GM12878 (cell line): Measurements from ENCODE around the gene RFC3. TPM values are rescaled to one million over a fixed set of nuclear protein-coding genes. Genes with fewer than 3 reads are reported as not detected.

Source experiments
- ATAC-seq: fragments of 200-7000 bp; cut with Tn5 transposase; 3 replicates; pipeline ENCODE4 v1.9.1; 2020; ENCODE audit warnings: mild to moderate bottlenecking, moderate library complexity
- BruUV-seq: library from RNA; stranded (reverse); fragments of 400-500 nt; replicated peaks from 2 replicates; lab custom pipeline; 2021; lab: Mats Ljungman, UMichigan
- CTCF ChIA-PET: fragments of 300-600 bp; sonication (Branson Sonifier 250); formaldehyde crosslinking; extraction: SDS; loops from one replicate; lab custom pipeline; 2021; ENCODE audit warnings: inconsistent platforms; lab: Yijun Ruan, JAX
- POLR2A ChIA-PET: fragments of 350-600 bp; formaldehyde crosslinking; extraction: SDS; loops from one replicate; lab custom pipeline; 2021; ENCODE audit warnings: inconsistent platforms; lab: Charles Lee
- RAD21 ChIA-PET: fragments of 300-600 bp; sonication (Branson Sonifier 250); formaldehyde crosslinking; loops from one replicate; lab custom pipeline; 2023; ENCODE audit warnings: antibody characterized with exemption; ENCODE audit not compliant: unreplicated experiment; lab: Charles Lee
- SMC1A ChIA-PET: fragments of 300-600 bp; sonication (Branson Sonifier 250); formaldehyde crosslinking; loops from one replicate; lab custom pipeline; 2023; ENCODE audit not compliant: unreplicated experiment, uncharacterized antibody; lab: Charles Lee
- DNase-seq: peaks from one replicate; pipeline ENCODE4 v3.0.0-alpha.2; 2011; ENCODE audit warnings: low read depth, low spot score
- FAIRE-seq: peaks from 3 replicates; lab custom pipeline; 2011; peaks lifted over from hg19 to GRCh38; lab: Jason Lieb, UNC
- H2AFZ ChIP-seq: 2 replicates; pipeline ENCODE4 v1.6.0; 2011; ENCODE audit warnings: low read depth, low read length, control low read depth; ENCODE audit not compliant: control insufficient read depth
- H3K27ac ChIP-seq: 2 replicates; pipeline ENCODE4 v1.5.1; 2011; ENCODE audit warnings: control low read depth; ENCODE audit not compliant: control insufficient read depth, insufficient read depth
- H3K27me3 ChIP-seq, 2 experiments: replicated peaks in 1 of 2; 2 replicates each; pipeline versions ENCODE4 v1.6.0 to v1.6.1; 2011; ENCODE audit warnings: low read length in 1 of 2; ENCODE audit not compliant: control insufficient read depth in 2 of 2, insufficient read depth in 2 of 2
- H3K36me3 ChIP-seq, 2 experiments: 2 replicates each; pipeline ENCODE4 v1.5.1; 2011; ENCODE audit warnings: low read length in 1 of 2; ENCODE audit not compliant: control insufficient read depth in 2 of 2, insufficient read depth in 2 of 2
- H3K4me1 ChIP-seq: 2 replicates; pipeline ENCODE4 v1.6.1; 2011; ENCODE audit warnings: mild to moderate bottlenecking, low read length, moderate library complexity, mixed read lengths; ENCODE audit not compliant: control insufficient read depth, insufficient read depth
- H3K4me2 ChIP-seq: 2 replicates; pipeline ENCODE4 v1.6.0; 2011; ENCODE audit warnings: control low read depth; ENCODE audit not compliant: control insufficient read depth, insufficient read depth
- H3K4me3 ChIP-seq: fragments of 200-600 bp; sonication (generic); 2 replicates; pipeline ENCODE4 v1.5.1; 2016
- H3K79me2 ChIP-seq: 2 replicates; pipeline ENCODE4 v1.6.0; 2011; ENCODE audit warnings: low read length; ENCODE audit not compliant: control insufficient read depth, insufficient read depth
- H3K9ac ChIP-seq: 2 replicates; pipeline ENCODE4 v1.8.0; 2011; ENCODE audit warnings: low read length, control low read depth, mixed read lengths; ENCODE audit not compliant: control insufficient read depth, insufficient read depth
- H3K9me3 ChIP-seq: replicated peaks from 3 replicates; pipeline ENCODE4 v1.5.1; 2011; ENCODE audit warnings: mild to moderate bottlenecking, low read length; ENCODE audit not compliant: control insufficient read depth, insufficient read depth
- H4K20me1 ChIP-seq: 2 replicates; pipeline ENCODE4 v1.6.0; 2011; ENCODE audit not compliant: control insufficient read depth, insufficient read depth
- BACH1 ChIP-seq: fragments of 450-650 bp; IDR thresholded peaks from 2 replicates; pipeline ENCODE4 v1.6.1; 2017; ENCODE audit warnings: mild to moderate bottlenecking, borderline replicate concordance
- BMI1 ChIP-seq: fragments of 450-650 bp; IDR thresholded peaks from 2 replicates; pipeline ENCODE4 v1.6.1; 2016; ENCODE audit warnings: mild to moderate bottlenecking, moderate library complexity, borderline replicate concordance
- BRCA1 ChIP-seq: IDR thresholded peaks from 2 replicates; pipeline ENCODE4 v1.6.1; 2011; ENCODE audit warnings: low read depth, low read length, improper control_type of control experiment
- CBX3 ChIP-seq: fragments of 200-600 bp; sonication (generic); IDR thresholded peaks from 2 replicates; pipeline ENCODE4 v1.6.1; 2016; ENCODE audit warnings: low read depth, borderline replicate concordance
- CHD4 ChIP-seq: fragments of 200-600 bp; sonication (generic); IDR thresholded peaks from 2 replicates; pipeline ENCODE4 v1.6.1; 2016; ENCODE audit warnings: mild to moderate bottlenecking
- ESRRA ChIP-seq: IDR thresholded peaks from 2 replicates; pipeline ENCODE4 v1.6.1; 2012; ENCODE audit warnings: mild to moderate bottlenecking, low read length, improper control_type of control experiment
- HDAC2 ChIP-seq: fragments of 200-600 bp; sonication (generic); IDR thresholded peaks from 2 replicates; pipeline ENCODE4 v1.6.1; 2017
- HDGF ChIP-seq: fragments of 450-650 bp; IDR thresholded peaks from 2 replicates; pipeline ENCODE4 v1.6.1; 2016; ENCODE audit warnings: antibody characterized with exemption
- KLF5 ChIP-seq: fragments of 450-650 bp; IDR thresholded peaks from 2 replicates; pipeline ENCODE4 v1.6.1; 2014; ENCODE audit warnings: mild to moderate bottlenecking; ENCODE audit not compliant: partially characterized antibody
- MYB ChIP-seq: fragments of 150-350 bp; IDR thresholded peaks from 2 replicates; pipeline ENCODE4 v1.6.1; 2014; ENCODE audit warnings: mild to moderate bottlenecking, low read depth, low read length, borderline replicate concordance
- NBN ChIP-seq: fragments of 450-650 bp; IDR thresholded peaks from 2 replicates; pipeline ENCODE4 v1.6.1; 2016
- NR2F1 ChIP-seq: fragments of 450-650 bp; conservative IDR thresholded peaks from 2 replicates; pipeline ENCODE4 v1.6.1; 2017; ENCODE audit warnings: mild to moderate bottlenecking
- SIX5 ChIP-seq: IDR thresholded peaks from 2 replicates; pipeline ENCODE4 v1.6.1; 2011; ENCODE audit warnings: mild to moderate bottlenecking, low read depth, low read length, moderate library complexity; ENCODE audit not compliant: severe bottlenecking
- TCF12 ChIP-seq: IDR thresholded peaks from 2 replicates; pipeline ENCODE4 v1.6.1; 2011; ENCODE audit warnings: low read depth, mild to moderate bottlenecking, low read length
- TCF3 ChIP-seq: IDR thresholded peaks from 2 replicates; pipeline ENCODE4 v1.6.1; 2012; ENCODE audit warnings: low read depth, mild to moderate bottlenecking, low read length, borderline replicate concordance; ENCODE audit not compliant: insufficient read depth
- YBX1 ChIP-seq: fragments of 450-650 bp; IDR thresholded peaks from 2 replicates; pipeline ENCODE4 v1.6.1; 2016; ENCODE audit warnings: antibody characterized with exemption
- ZNF24 ChIP-seq: fragments of 450-650 bp; IDR thresholded peaks from 2 replicates; pipeline ENCODE4 v1.6.1; 2017; ENCODE audit warnings: antibody characterized with exemption, mild to moderate bottlenecking
- ZNF384 ChIP-seq: IDR thresholded peaks from 2 replicates; pipeline ENCODE4 v1.6.1; 2012; ENCODE audit warnings: low read depth, mild to moderate bottlenecking, low read length, improper control_type of control experiment, borderline replicate concordance
- WGBS: methylation state at CpG from one replicate; pipeline ENCODE4 v1.1.6; 2016; ENCODE audit warnings: low lambda C conversion rate; ENCODE audit not compliant: insufficient replicate concordance, insufficient coverage; ENCODE audit errors: missing lambda C conversion rate; 5-methylcytosine and 5-hydroxymethylcytosine counted together
- in situ Hi-C: fragments of 300-500 bp; cut with MboI; formaldehyde crosslinking; loops from 9 replicates; pipeline ENCODE4 v1.14.3; 2018; ENCODE audit warnings: mixed read lengths
- intact Hi-C: fragments of 100-400 bp; cut with micrococcal nuclease; formaldehyde crosslinking; loops from one replicate; pipeline ENCODE4 v1.14.2; 2022; ENCODE audit not compliant: unreplicated experiment
- polyA plus RNA-seq, 11 experiments: library from polyadenylated mRNA; depleted of rRNA in 4 of 11; unstranded in 6 of 11; stranded (reverse) in 5 of 11; fragments of >200 nt; fragmentation: Nextera tagmentation in 4 of 11; fragmentation: Illumina TruSeq in 1 of 11; extraction: Ambion mirVana in 4 of 11; extraction: Trizol in 1 of 11; gene quantifications; 1 replicate in 1 of 11; 2 replicates in 10 of 11; pipeline versions ENCODE4 v1.2.1 to v1.2.3, GENCODE V29; 2011 to 2016; ENCODE audit warnings: inconsistent platforms in 2 of 11, missing spikeins in 2 of 11, low read depth in 1 of 11
- total RNA-seq, 4 experiments: library from RNA; depleted of rRNA in 3 of 4; stranded (reverse); fragments of >200 nt in 3 of 4; fragmentation: Illumina TruSeq in 1 of 4; extraction: Trizol in 1 of 4; gene quantifications; 2 replicates each; pipeline versions ENCODE4 v1.2.1 to v1.2.3, GENCODE V29; 2013 to 2021
- TF ChIP-seq, protein P1 (sequence below): fragments of 450-650 bp; IDR thresholded peaks from 2 replicates; pipeline ENCODE4 v1.6.1; 2014; ENCODE audit warnings: mild to moderate bottlenecking

Gene RFC3
- total and polyA plus RNA-seq, 10 of the 15 experiments (the other 5 are each of a cell fraction or from before 2014, with no cell fraction given), result 57.6 to 98.9 (median 81.3) TPM

DNA sequence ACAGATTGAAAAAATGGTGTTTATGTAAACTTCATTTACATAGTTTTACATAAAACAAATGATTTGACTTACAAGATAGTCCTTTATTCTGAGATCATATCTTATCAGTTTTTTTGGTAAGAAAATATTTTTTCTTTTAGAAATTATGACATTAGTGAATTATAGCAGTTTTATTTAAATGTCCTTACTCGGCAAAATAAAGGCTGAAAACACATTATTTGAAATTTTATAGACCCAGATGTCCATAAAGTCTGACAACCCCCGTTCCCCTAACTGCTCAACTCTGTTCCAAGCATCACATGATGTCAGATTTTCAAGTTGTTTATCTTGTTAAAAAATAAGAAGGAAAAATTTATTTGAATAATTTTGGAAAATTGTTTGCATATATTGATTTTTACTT, 46.7 kb upstream of the RFC3 start:
- H2AFZ ChIP-seq, result no peak overlapping the region
- ChIA-PET RAD21 (no interaction called here), POLR2A (no interaction called here), SMC1A (interaction anchor here (1.7 kb wide), 1 partner anchor 39 kb away, joined by 4 read pairs; no protein-coding TSS in a partner anchor), CTCF (interaction anchor here (1.1 kb wide), 1 partner anchor 29 kb away, joined by 3 read pairs; no protein-coding TSS in a partner anchor)
- no peaks in the 10 kb centered on the region for H3K9me3 ChIP-seq
- in situ Hi-C loops (no loop called here), intact Hi-C loops (no loop called here)
- ATAC-seq (no peak), FAIRE-seq (no peak), DNase-seq (no peak)
- no peaks in the 10 kb centered on the region for H3K36me3 ChIP-seq
- TF ChIP-seq YBX1 (no peak), MYB (no peak), BACH1 (no peak), BRCA1 (no peak)
- no peaks in the 10 kb centered on the region for H3K27me3 ChIP-seq
- H3K79me2 ChIP-seq, result no peaks in the 10 kb centered on the region
- no peaks in the 10 kb centered on the region for H4K20me1 ChIP-seq
- no peak overlapping the region for H3K9ac ChIP-seq
- 50% methylated on average over 2 of the region's 2 CpGs for WGBS
- H3K27ac ChIP-seq, result no peak overlapping the region
- no peak overlapping the region for H3K4me2 ChIP-seq
- no peaks in the 10 kb centered on the region for H3K4me1 ChIP-seq
- no peak overlapping the region for H3K4me3 ChIP-seq
- BruUV-seq, result no TSS peak

DNA sequence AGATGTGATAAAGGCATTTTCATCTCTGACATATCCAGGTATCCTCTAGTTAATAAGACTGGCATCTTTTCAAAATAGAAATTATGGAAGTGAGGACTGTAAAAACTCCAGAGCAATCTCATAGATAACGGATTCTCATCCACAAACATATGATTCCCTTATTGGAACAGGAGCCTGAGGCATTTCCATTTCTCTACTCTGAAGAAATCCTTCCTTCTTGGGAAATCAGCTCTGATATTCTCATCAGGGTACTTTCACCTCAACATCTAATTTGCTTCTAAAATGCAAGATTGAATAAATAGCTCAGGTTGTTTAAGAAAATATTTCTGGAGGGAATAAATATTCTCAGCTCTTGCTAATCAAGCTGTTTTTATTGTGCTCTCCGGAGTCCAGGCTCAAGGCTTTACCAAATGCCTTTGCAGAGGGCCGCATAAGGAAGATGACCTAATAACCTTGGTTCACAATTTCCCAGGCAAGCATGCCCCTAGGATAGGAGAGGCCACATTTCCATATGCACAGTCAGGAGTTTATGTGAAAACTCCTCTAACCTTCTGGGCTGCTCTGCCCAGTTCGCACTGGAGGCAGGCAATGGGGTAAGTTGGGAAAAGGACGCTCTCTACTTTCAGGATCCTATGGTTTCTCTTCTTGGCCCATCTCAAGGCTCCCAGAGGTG, 44.0 kb upstream of the RFC3 start:
- BruUV-seq, result no TSS peak
- no peaks in the 10 kb centered on the region for H3K27me3 ChIP-seq
- in situ Hi-C loops (no loop called here), intact Hi-C loops (no loop called here)
- H3K36me3 ChIP-seq, result no peaks in the 10 kb centered on the region
- H3K27ac ChIP-seq, result no peak overlapping the region
- H3K9me3 ChIP-seq, result no peaks in the 10 kb centered on the region
- ATAC-seq, result no peak
- ChIA-PET CTCF (interaction anchor here (0.8 to 1.6 kb wide), 5 partner anchors 9 to 50 kb away, joined by 3 to 5 read pairs (median 3); no protein-coding TSS in a partner anchor), SMC1A (interaction anchor here (0.6 to 1.5 kb wide), 6 partner anchors 9 to 44 kb away, joined by 3 to 9 read pairs (median 4); no protein-coding TSS in a partner anchor), POLR2A (interaction anchor here (0.6 kb wide), 1 partner anchor 13 kb away, joined by 3 read pairs; no protein-coding TSS in a partner anchor), RAD21 (interaction anchor here (1.6 kb wide), 1 partner anchor 12 kb away, joined by 4 read pairs; no protein-coding TSS in a partner anchor)
- no peak for TF ChIP-seq TCF3
- no peak for TF ChIP-seq KLF5
- no peak for TF ChIP-seq ZNF384
- TF ChIP-seq BACH1, result no peak
- no peak for TF ChIP-seq NR2F1
- TF ChIP-seq ZNF24, result no peak
- TF ChIP-seq ESRRA, result no peak
- TF ChIP-seq, protein P1, sequence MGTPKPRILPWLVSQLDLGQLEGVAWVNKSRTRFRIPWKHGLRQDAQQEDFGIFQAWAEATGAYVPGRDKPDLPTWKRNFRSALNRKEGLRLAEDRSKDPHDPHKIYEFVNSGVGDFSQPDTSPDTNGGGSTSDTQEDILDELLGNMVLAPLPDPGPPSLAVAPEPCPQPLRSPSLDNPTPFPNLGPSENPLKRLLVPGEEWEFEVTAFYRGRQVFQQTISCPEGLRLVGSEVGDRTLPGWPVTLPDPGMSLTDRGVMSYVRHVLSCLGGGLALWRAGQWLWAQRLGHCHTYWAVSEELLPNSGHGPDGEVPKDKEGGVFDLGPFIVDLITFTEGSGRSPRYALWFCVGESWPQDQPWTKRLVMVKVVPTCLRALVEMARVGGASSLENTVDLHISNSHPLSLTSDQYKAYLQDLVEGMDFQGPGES, result no peak
- no peak for TF ChIP-seq SIX5
- TF ChIP-seq CBX3, result no peak
- TF ChIP-seq BMI1, result no peak
- TF ChIP-seq NBN, result no peak
- TF ChIP-seq TCF12, result no peak
- TF ChIP-seq CHD4, result no peak
- TF ChIP-seq HDGF, result no peak
- TF ChIP-seq HDAC2, result no peak
- no peaks in the 10 kb centered on the region for H3K79me2 ChIP-seq
- no peak for DNase-seq
- H3K4me2 ChIP-seq, result no peak overlapping the region
- no peaks in the 10 kb centered on the region for H3K4me1 ChIP-seq
- WGBS, result 97% methylated on average over 5 of the region's 5 CpGs
- no peak for FAIRE-seq
- no peak overlapping the region for H3K9ac ChIP-seq
- H4K20me1 ChIP-seq, result no peaks in the 10 kb centered on the region
- no peak overlapping the region for H3K4me3 ChIP-seq
- no peak overlapping the region for H2AFZ ChIP-seq
